Activated naive CD8-positive, alpha-beta T cell (primary cell): Measurements from ENCODE around the gene PNMA1.

ENCODE experiments used
- H3K27ac Mint-ChIP-seq: one replicate; pipeline ENCODE4 v1.8.0; 2021; ENCODE audit warnings: mixed read lengths
- H3K27me3 Mint-ChIP-seq: one replicate; pipeline ENCODE4 v1.8.0; 2021; ENCODE audit warnings: mixed read lengths
- H3K36me3 Mint-ChIP-seq: one replicate; pipeline ENCODE4 v1.8.0; 2021; ENCODE audit warnings: mixed read lengths
- H3K4me1 Mint-ChIP-seq: one replicate; pipeline ENCODE4 v1.8.0; 2021; ENCODE audit warnings: low read depth, mixed read lengths
- H3K4me3 Mint-ChIP-seq: one replicate; pipeline ENCODE4 v1.8.0; 2021; ENCODE audit warnings: mild to moderate bottlenecking, mixed read lengths
- H3K9me3 Mint-ChIP-seq: one replicate; pipeline ENCODE4 v1.8.0; 2021; ENCODE audit warnings: low read depth, mixed read lengths

PNMA1 gene

GRCh38 chr14:73744175-73744867 lies 30.1 kb upstream of the PNMA1 start:
- no peaks in the 10 kb centered on the region for H3K27me3 Mint-ChIP-seq
- peaks cover 91% of the 10 kb centered on the region for H3K4me1 Mint-ChIP-seq
- peak overlapping the region; percentile 93 for H3K27ac Mint-ChIP-seq
- H3K9me3 Mint-ChIP-seq: no peaks in the 10 kb centered on the region
- H3K36me3 Mint-ChIP-seq: no peaks in the 10 kb centered on the region
- peak overlapping the region; percentile 84 for H3K4me3 Mint-ChIP-seq

DNA sequence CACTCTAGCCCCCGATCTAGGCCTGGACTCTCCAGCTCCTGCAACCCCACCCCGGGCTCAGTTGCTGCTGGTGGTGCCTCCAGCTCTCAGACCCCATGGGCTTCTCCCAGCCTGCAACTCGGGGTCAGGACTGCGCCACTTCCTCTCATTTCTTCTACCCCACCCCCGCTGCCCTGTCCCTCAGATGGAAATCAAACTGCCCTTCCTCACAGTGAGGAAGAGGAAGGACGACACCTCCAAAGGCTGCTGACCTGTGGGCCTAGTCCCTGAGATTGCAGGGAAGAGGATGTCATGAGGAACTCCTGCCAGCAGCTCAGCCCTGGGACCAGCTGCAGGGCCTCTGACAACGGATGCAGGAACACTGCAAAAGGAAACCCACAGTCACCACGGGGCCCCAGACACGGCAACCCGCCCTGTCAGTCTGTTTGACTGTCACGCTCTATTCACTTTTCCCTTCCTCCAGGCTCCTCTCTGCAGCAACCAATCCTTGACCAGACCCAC lies 29.3 kb upstream of the PNMA1 start:
- H3K27ac Mint-ChIP-seq: peak overlapping the region; percentile 93
- H3K27me3 Mint-ChIP-seq: no peaks in the 10 kb centered on the region
- H3K4me1 Mint-ChIP-seq: peaks cover 88% of the 10 kb centered on the region
- H3K36me3 Mint-ChIP-seq: no peaks in the 10 kb centered on the region
- H3K4me3 Mint-ChIP-seq: peak overlapping the region; percentile 84
- no peaks in the 10 kb centered on the region for H3K9me3 Mint-ChIP-seq

GRCh38 chr14:73742520-73743238 lies 28.5 kb upstream of the PNMA1 start:
- no peaks in the 10 kb centered on the region for H3K27me3 Mint-ChIP-seq
- H3K27ac Mint-ChIP-seq: peak overlapping the region; percentile 93
- no peaks in the 10 kb centered on the region for H3K36me3 Mint-ChIP-seq
- peaks cover 80% of the 10 kb centered on the region for H3K4me1 Mint-ChIP-seq
- no peaks in the 10 kb centered on the region for H3K9me3 Mint-ChIP-seq
- peak overlapping the region; percentile 84 for H3K4me3 Mint-ChIP-seq

GRCh38 chr14:73741876-73742519 lies 27.8 kb upstream of the PNMA1 start:
- H3K27me3 Mint-ChIP-seq: no peaks in the 10 kb centered on the region
- H3K4me1 Mint-ChIP-seq: peaks cover 75% of the 10 kb centered on the region
- peaks cover under 1% of the 10 kb centered on the region for H3K36me3 Mint-ChIP-seq
- peak overlapping the region; percentile 84 for H3K4me3 Mint-ChIP-seq
- no peaks in the 10 kb centered on the region for H3K9me3 Mint-ChIP-seq
- peak overlapping the region; percentile 93 for H3K27ac Mint-ChIP-seq

DNA sequence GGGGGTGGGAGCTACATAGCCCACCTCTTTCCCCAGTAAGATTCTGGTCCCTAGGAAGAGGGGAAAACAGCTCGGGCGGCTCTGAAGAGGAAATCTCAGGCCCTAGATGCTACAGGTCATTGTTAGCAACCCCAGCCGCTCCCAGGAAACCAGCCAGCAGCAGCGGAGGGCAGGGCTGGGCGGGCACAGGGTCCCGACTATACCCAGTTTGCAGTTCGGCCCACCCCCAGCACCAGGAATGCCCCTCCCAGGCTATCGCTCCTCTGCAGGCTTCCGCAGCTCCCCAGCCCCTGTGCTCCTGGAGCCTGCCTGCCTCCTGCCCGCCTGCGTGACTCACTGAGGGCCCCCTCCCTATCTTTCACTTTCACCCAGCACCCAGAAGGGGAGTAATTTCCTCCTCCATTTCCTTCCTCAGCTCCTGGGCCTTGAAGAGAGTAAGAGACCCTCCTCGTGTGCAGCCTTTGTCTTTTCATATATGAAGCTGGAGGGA lies 27.2 kb upstream of the PNMA1 start:
- Mint-ChIP-seq H3K9me3 (no peaks in the 10 kb centered on the region), H3K4me1 (peaks cover 73% of the 10 kb centered on the region), H3K4me3 (peak overlapping the region; percentile 84), H3K27me3 (no peaks in the 10 kb centered on the region), H3K27ac (peak overlapping the region; percentile 93), H3K36me3 (peaks cover 3% of the 10 kb centered on the region)

- Mint-ChIP-seq H3K4me1 (peaks cover 69% of the 10 kb centered on the region), H3K4me3 (peak overlapping the region; percentile 84), H3K9me3 (no peaks in the 10 kb centered on the region), H3K27ac (peak overlapping the region; percentile 93), H3K36me3 (peaks cover 3% of the 10 kb centered on the region), H3K27me3 (no peaks in the 10 kb centered on the region)
Measured at GRCh38 chr14:73740618-73741326, 26.6 kb upstream of the PNMA1 start.

- Mint-ChIP-seq H3K27me3 (no peaks in the 10 kb centered on the region), H3K4me3 (peak overlapping the region; percentile 84), H3K27ac (peak overlapping the region; percentile 93), H3K4me1 (peaks cover 62% of the 10 kb centered on the region), H3K9me3 (no peaks in the 10 kb centered on the region), H3K36me3 (peaks cover 3% of the 10 kb centered on the region)
Measured at GRCh38 chr14:73739899-73740617, 25.9 kb upstream of the PNMA1 start.

- H3K9me3 Mint-ChIP-seq: no peaks in the 10 kb centered on the region
- H3K36me3 Mint-ChIP-seq: peaks cover 3% of the 10 kb centered on the region
- H3K4me1 Mint-ChIP-seq: peaks cover 59% of the 10 kb centered on the region
- peak overlapping the region; percentile 93 for H3K27ac Mint-ChIP-seq
- no peak overlapping the region for H3K4me3 Mint-ChIP-seq
- H3K27me3 Mint-ChIP-seq: no peaks in the 10 kb centered on the region
Measured at GRCh38 chr14:73739174-73739898, 25.2 kb upstream of the PNMA1 start.

DNA sequence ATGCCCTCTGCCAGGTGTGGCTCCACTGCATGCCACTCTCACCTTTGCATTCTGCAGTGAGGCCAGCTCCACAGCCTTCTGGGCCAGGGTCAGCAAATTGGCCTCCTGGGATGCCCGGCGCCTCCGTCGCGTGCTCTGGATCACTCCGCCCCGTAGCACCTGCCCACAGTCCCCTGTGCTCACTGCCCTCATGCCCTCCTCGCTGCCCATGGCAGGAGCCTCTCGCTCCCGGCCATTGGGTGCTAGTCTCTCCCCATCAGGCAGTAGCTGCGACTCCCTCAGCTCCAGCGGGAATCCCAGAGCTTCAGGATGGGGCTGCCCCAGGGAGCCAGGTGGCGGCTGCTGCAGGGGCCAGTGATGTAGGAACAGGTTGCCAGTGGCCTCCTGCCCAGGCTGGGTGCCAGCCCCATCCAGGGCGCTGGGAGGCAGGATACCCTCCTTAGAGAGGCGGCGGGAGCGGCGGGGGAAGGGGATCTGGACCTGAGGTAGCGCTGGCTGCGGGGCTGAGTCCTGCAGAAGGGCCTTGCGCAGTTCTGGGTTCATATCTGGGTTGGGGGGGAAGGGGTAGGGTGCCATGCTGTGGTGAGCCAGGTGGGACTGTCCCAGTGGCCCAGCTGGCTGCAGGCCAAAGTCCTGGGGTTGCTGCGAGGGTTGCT lies 24.5 kb upstream of the PNMA1 start:
- Mint-ChIP-seq H3K4me3 (no peak overlapping the region), H3K9me3 (no peaks in the 10 kb centered on the region), H3K27ac (peak overlapping the region; percentile 22), H3K27me3 (no peaks in the 10 kb centered on the region), H3K36me3 (peaks cover 3% of the 10 kb centered on the region), H3K4me1 (peaks cover 52% of the 10 kb centered on the region)

DNA sequence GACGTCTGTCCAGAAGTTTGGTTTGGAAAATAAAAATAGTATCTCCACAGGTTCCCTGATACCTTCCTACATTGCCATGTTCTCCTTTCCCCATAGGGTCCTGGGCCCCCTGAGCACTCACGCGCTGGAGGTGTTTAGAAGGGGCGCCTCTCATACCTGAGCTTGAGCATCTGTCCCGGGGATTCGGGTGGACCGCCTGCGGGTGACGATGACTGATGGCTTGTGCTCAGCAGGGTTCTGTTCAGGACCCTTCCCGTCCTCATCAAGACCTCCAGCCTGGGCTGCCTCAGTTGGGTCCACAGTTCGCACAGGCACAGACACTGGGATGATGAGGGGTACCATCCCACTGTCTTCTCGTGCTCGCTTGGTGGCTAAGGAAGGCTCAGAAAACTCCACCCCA lies 22.7 kb upstream of the PNMA1 start:
- H3K4me1 Mint-ChIP-seq: peaks cover 38% of the 10 kb centered on the region
- no peaks in the 10 kb centered on the region for H3K9me3 Mint-ChIP-seq
- H3K36me3 Mint-ChIP-seq: peaks cover 6% of the 10 kb centered on the region
- H3K4me3 Mint-ChIP-seq: no peak overlapping the region
- peak overlapping the region; percentile 75 for H3K27ac Mint-ChIP-seq
- no peaks in the 10 kb centered on the region for H3K27me3 Mint-ChIP-seq

GRCh38 chr14:73732006-73732405 lies 17.8 kb upstream of the PNMA1 start:
- Mint-ChIP-seq H3K27ac (peak overlapping the region; percentile 77), H3K9me3 (no peaks in the 10 kb centered on the region), H3K27me3 (no peaks in the 10 kb centered on the region), H3K36me3 (peaks cover 5% of the 10 kb centered on the region), H3K4me1 (peaks cover 23% of the 10 kb centered on the region), H3K4me3 (no peak overlapping the region)

- Mint-ChIP-seq H3K27ac (no peak overlapping the region), H3K4me1 (peaks cover 20% of the 10 kb centered on the region), H3K9me3 (no peaks in the 10 kb centered on the region), H3K27me3 (no peaks in the 10 kb centered on the region), H3K36me3 (peaks cover 2% of the 10 kb centered on the region), H3K4me3 (no peak overlapping the region)
Measured at GRCh38 chr14:73731111-73731510, 16.9 kb upstream of the PNMA1 start.

- no peak overlapping the region for H3K4me3 Mint-ChIP-seq
- no peaks in the 10 kb centered on the region for H3K27me3 Mint-ChIP-seq
- H3K27ac Mint-ChIP-seq: peak overlapping the region; percentile 76
- H3K4me1 Mint-ChIP-seq: peaks cover 21% of the 10 kb centered on the region
- H3K9me3 Mint-ChIP-seq: no peaks in the 10 kb centered on the region
- peaks cover 2% of the 10 kb centered on the region for H3K36me3 Mint-ChIP-seq
Measured at GRCh38 chr14:73729556-73730265, 15.5 kb upstream of the PNMA1 start.
